Hair follicular keratinocyte (primary cell): Measurements from ENCODE around the gene CD164L2. TPM values are rescaled to one million over a fixed set of nuclear protein-coding genes. Genes with fewer than 3 reads are reported as not detected.

ENCODE experiments used
- total RNA-seq: library from RNA; depleted of rRNA; stranded (reverse); fragments of >200 nt; gene quantifications from 2 replicates; pipeline ENCODE4 v1.2.3, GENCODE V29; 2015

CD164L2 gene
- 0.65 and 1.6 TPM in 2 replicates for total RNA-seq

DNA sequence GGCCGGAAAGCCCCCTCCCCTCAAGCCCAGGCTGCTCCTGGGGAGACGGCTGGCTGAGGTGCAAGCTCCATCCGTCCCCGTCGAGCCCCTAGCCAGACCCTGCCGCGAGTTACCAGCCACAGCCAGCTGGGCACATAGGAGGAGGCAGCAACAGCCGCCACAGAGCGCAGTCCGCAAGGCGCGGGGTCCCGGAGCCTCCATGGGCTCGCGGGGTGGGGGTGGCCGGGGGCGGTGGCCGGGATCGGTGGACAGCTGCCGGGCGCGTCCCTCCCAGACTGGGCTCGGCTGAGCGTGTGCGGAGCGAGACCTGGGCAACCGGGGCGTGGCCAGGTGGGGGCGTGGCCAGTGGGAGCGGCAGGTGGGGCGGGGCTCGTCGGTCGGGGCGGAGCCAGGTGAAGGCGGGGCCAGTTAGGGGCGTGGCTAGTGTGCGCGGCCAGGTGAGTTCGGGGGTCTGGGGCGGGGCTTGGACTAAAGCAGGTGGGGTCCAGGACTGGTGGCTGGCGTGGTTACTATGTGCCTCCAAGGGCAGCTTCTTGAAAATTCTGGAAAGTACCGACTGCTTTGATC, at the start of gene CD164L2:
CD164L2 (minus strand) TSS at position 295 of the 567 bp plus-strand sequence; CDS start at position 201, 94 bp downstream.

GRCh38 chr1:27392096-27392777, 9.1 kb upstream of the CD164L2 start, which contains the start of gene GPR3:
TSS of gene GPR3 (plus strand) at chr1:27392622. CDS start at chr1:27393799, 1,177 bp downstream.

GRCh38 chr1:27374362-27375086, 8.6 kb downstream of the CD164L2 start, which contains the start of gene FCN3:
TSS of gene FCN3 (minus strand) at chr1:27374824. CDS start at chr1:27374818, 6 bp downstream.

GRCh38 chr1:27366411-27367159, 16.5 kb downstream of the CD164L2 start, which contains the start of gene MAP3K6:
TSS of gene MAP3K6 (minus strand) at chr1:27366961. CDS start at chr1:27366597, 364 bp downstream.

DNA sequence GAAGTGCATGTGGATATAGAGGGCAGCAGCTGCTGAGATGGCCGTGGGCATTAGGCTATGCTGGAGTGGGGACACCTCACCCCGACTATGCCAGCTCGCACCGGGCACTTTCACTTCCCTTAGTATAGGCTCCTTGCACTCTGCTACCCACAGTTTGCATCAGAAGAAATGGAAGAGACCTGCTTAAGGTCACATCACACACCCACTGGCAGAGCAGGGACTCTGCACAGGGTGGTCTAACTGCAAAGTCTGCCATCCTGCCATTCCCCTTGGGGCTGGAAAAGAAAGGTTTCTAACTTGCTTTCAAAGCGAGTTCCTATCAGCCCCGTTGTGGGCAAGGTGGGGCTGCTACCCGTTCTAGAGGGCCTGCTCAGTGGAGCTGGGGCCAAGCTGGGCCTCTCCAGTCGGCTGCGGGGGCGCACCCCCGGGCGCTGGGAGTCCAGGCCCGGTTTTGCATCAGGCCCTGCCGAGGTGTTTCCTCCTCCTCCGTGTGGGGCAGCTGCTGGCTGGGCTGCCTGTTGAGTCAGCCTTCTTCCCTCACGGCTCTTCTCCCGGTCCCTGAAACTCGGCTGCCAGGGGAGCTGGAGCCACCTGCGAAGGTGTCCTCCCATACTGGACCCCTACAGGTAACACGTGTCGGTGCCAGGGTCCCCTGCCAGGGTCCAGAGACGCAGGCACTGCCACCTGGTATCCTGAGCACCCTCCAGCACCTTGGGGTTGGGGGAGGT, 41.4 kb downstream of the CD164L2 start, which contains the start of gene SYTL1:
SYTL1 (plus strand) TSS at position 498 of the 728 bp plus-strand sequence. CDS start 3,313 bp downstream, outside the sequence.

Other genes starting within 250 kb of the CD164L2 start
- 24.7 and 34.0 TPM in 2 replicates for gene SLC9A1, start 228.2 kb downstream of the CD164L2 start, total RNA-seq
- 12.6 and 21.2 TPM in 2 replicates for gene WDTC1, start 148.7 kb downstream of the CD164L2 start, total RNA-seq
- 20.0 and 20.9 TPM in 2 replicates for gene TMEM222, start 61.2 kb downstream of the CD164L2 start, total RNA-seq
- 28.9 and 71.5 TPM in 2 replicates for gene SYTL1, start 41.3 kb downstream of the CD164L2 start, total RNA-seq
- gene MAP3K6, start 16.4 kb downstream of the CD164L2 start, total RNA-seq: 10.7 and 17.0 TPM in 2 replicates
- gene FCN3, start 8.5 kb downstream of the CD164L2 start, total RNA-seq: not detected in 2 replicates
- gene GPR3, start 9.3 kb upstream of the CD164L2 start, total RNA-seq: 1.0 TPM in 2 replicates
- gene WASF2, start 106.8 kb upstream of the CD164L2 start, total RNA-seq: 20.8 and 33.3 TPM in 2 replicates
- gene AHDC1, start 220.8 kb upstream of the CD164L2 start, total RNA-seq: 7.3 and 8.4 TPM in 2 replicates